OCI-LY3 (cell line): ENCODE results near the gene GCC1.

Source experiments
- EZH2phosphoT487 ChIP-seq: fragments of 200-600 bp; shearing (Covaris generic); IDR thresholded peaks from 2 replicates; pipeline ENCODE4 v1.6.1; 2018; ENCODE audit warnings: antibody characterized with exemption, mixed run types, low read depth
- TF ChIP-seq, protein P1 (sequence below): fragments of 200-600, 300-600 bp; sonication (generic); IDR thresholded peaks from 2 replicates; pipeline ENCODE4 v1.5.1; 2014; ENCODE audit warnings: antibody characterized with exemption, low read length, low read depth

DNA sequence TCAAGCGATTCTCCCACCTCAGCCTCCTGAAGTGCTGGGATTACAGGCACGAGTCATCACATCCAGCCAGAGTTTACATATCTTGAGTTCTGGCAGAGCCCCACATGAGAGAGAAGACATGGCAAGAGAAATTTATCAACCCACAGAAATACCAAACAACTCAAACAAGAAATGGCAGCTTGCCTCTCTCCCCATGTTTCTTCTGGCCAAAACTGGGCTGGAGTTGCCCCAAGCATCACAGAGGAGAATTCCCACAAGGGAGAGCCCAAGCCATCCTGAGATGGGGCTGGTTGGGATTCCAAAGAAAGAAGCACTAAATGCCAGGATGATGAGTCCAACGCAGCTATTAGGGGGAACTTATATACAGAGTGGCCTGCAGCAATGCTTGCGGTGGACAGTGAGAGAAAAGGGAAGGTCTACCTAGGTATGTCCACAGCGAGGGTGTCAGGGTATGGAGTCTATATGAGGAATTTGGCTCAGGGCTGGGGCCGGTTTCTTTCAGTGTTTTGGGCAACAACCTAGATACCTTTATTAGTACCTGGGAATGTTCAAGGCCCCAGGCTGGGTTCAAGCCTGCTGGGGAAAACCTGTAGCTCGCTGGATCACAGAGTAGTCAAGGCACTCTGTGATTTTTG, 47.0 kb upstream of the GCC1 start:
- TF ChIP-seq, protein P1, sequence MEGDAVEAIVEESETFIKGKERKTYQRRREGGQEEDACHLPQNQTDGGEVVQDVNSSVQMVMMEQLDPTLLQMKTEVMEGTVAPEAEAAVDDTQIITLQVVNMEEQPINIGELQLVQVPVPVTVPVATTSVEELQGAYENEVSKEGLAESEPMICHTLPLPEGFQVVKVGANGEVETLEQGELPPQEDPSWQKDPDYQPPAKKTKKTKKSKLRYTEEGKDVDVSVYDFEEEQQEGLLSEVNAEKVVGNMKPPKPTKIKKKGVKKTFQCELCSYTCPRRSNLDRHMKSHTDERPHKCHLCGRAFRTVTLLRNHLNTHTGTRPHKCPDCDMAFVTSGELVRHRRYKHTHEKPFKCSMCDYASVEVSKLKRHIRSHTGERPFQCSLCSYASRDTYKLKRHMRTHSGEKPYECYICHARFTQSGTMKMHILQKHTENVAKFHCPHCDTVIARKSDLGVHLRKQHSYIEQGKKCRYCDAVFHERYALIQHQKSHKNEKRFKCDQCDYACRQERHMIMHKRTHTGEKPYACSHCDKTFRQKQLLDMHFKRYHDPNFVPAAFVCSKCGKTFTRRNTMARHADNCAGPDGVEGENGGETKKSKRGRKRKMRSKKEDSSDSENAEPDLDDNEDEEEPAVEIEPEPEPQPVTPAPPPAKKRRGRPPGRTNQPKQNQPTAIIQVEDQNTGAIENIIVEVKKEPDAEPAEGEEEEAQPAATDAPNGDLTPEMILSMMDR, result no peak
- TF ChIP-seq EZH2phosphoT487, result no peak
